ENCODE data around the gene KRT25.

DNA sequence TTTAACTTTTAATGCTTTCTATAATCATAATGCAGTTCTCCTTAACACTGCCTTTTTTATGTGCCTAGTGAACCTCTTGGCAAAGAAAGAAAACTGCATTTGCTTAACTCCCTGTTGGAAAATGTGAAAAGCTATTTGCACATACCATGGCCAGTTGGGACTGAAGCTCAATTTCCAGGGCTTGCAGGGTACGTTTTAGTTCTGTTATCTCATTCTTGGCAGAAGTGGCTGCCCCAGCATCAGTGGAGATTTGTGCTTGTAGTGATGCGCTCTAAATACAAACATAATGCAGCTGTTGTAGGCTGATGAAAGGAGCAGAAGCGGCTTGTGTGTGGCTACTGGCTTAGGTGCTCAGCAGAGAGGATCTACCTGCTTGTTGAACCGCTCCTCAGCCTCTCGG, 55.3 kb downstream of the KRT25 start:
- TF ChIP-seq CTCF (IDR thresholded peaks at IDR 0.05; ENCODE audit: low read length) (no peak), EZH2 (IDR thresholded peaks at IDR 0.05; ENCODE audit: borderline replicate concordance, low read length) (no peak)

Measured in OCI-LY1 (cell line).